ENCODE measurements around the gene ADPRH.
"Not testable (repeated sequence)": the region's sequence is repeated elsewhere in the genome, so short reads cannot be mapped to it uniquely, and the experiment has no call there.

The ADPRH gene

GRCh38 chr3:119579366-119580066, at the start of gene ADPRH:
Gene ADPRH (plus strand): TSS chr3:119579492. CDS start chr3:119582170, 2,678 bp downstream.
- in situ Hi-C loops (cut with HindIII; ENCODE audit: low pct_ligation_motif_present, low pct_unique_long_range_greater_than_20kb, low sequenced_read_pairs): no loop called here
- DNase-seq: peak; percentile 77

- in situ Hi-C loops (cut with HindIII; ENCODE audit: low pct_ligation_motif_present, low pct_unique_long_range_greater_than_20kb, low sequenced_read_pairs): no loop called here
- DNase-seq: no peak
These were observed 49.4 kb upstream of the ADPRH start for GRCh38 chr3:119529883-119530282.

GRCh38 chr3:119530456-119530855, 48.8 kb upstream of the ADPRH start:
- DNase-seq: no peak
- in situ Hi-C loops (cut with HindIII; ENCODE audit: low pct_ligation_motif_present, low pct_unique_long_range_greater_than_20kb, low sequenced_read_pairs): no loop called here

- DNase-seq: no peak
- in situ Hi-C loops (cut with HindIII; ENCODE audit: low pct_ligation_motif_present, low pct_unique_long_range_greater_than_20kb, low sequenced_read_pairs): no loop called here
These were observed 48.1 kb upstream of the ADPRH start for GRCh38 chr3:119531151-119531550.

- no peak for DNase-seq
- in situ Hi-C loops (cut with HindIII; ENCODE audit: low pct_ligation_motif_present, low pct_unique_long_range_greater_than_20kb, low sequenced_read_pairs): no loop called here
These were observed 45.0 kb upstream of the ADPRH start for GRCh38 chr3:119534296-119534695.

- DNase-seq: no peak
- in situ Hi-C loops (cut with HindIII; ENCODE audit: low pct_ligation_motif_present, low pct_unique_long_range_greater_than_20kb, low sequenced_read_pairs): no loop called here
These were observed 42.5 kb upstream of the ADPRH start for GRCh38 chr3:119536757-119537156.

GRCh38 chr3:119538772-119539171, 40.5 kb upstream of the ADPRH start:
- in situ Hi-C loops (cut with HindIII; ENCODE audit: low pct_ligation_motif_present, low pct_unique_long_range_greater_than_20kb, low sequenced_read_pairs): no loop called here
- DNase-seq: no peak

GRCh38 chr3:119541547-119541946, 37.7 kb upstream of the ADPRH start:
- no peak for DNase-seq
- in situ Hi-C loops (cut with HindIII; ENCODE audit: low pct_ligation_motif_present, low pct_unique_long_range_greater_than_20kb, low sequenced_read_pairs): no loop called here

- DNase-seq: peak; percentile 11
These were observed 37.0 kb upstream of the ADPRH start for GRCh38 chr3:119542168-119542767.

GRCh38 chr3:119543147-119543546, 36.1 kb upstream of the ADPRH start:
- DNase-seq: no peak
- in situ Hi-C loops (cut with HindIII; ENCODE audit: low pct_ligation_motif_present, low pct_unique_long_range_greater_than_20kb, low sequenced_read_pairs): no loop called here

More at GRCh38 chr3:119542168-119542767, 37.0 kb upstream of the ADPRH start:
- in situ Hi-C loops (cut with HindIII; ENCODE audit: low pct_ligation_motif_present, low pct_unique_long_range_greater_than_20kb, low sequenced_read_pairs): no loop called here

GRCh38 chr3:119547227-119547626, 32.1 kb upstream of the ADPRH start:
- in situ Hi-C loops (cut with HindIII; ENCODE audit: low pct_ligation_motif_present, low pct_unique_long_range_greater_than_20kb, low sequenced_read_pairs): no loop called here
- DNase-seq: no peak

GRCh38 chr3:119548341-119548740, 31.0 kb upstream of the ADPRH start:
- DNase-seq: no peak
- in situ Hi-C loops (cut with HindIII; ENCODE audit: low pct_ligation_motif_present, low pct_unique_long_range_greater_than_20kb, low sequenced_read_pairs): no loop called here

- no peak for DNase-seq
- in situ Hi-C loops (cut with HindIII; ENCODE audit: low pct_ligation_motif_present, low pct_unique_long_range_greater_than_20kb, low sequenced_read_pairs): no loop called here
These were observed 28.9 kb upstream of the ADPRH start for GRCh38 chr3:119550192-119550910.

GRCh38 chr3:119551598-119551997, 27.7 kb upstream of the ADPRH start:
- in situ Hi-C loops (cut with HindIII; ENCODE audit: low pct_ligation_motif_present, low pct_unique_long_range_greater_than_20kb, low sequenced_read_pairs): no loop called here
- DNase-seq: no peak

- DNase-seq; in situ Hi-C loops (cut with HindIII; ENCODE audit: low pct_ligation_motif_present, low pct_unique_long_range_greater_than_20kb, low sequenced_read_pairs): not testable (repeated sequence)
These were observed 26.4 kb upstream of the ADPRH start for GRCh38 chr3:119552928-119553327.

- no peak for DNase-seq
- in situ Hi-C loops (cut with HindIII; ENCODE audit: low pct_ligation_motif_present, low pct_unique_long_range_greater_than_20kb, low sequenced_read_pairs): no loop called here
These were observed 25.4 kb upstream of the ADPRH start for GRCh38 chr3:119553823-119554415.

GRCh38 chr3:119555309-119555735, 24.0 kb upstream of the ADPRH start:
- in situ Hi-C loops (cut with HindIII; ENCODE audit: low pct_ligation_motif_present, low pct_unique_long_range_greater_than_20kb, low sequenced_read_pairs): no loop called here
- DNase-seq: no peak

GRCh38 chr3:119555929-119556328, 23.4 kb upstream of the ADPRH start:
- in situ Hi-C loops (cut with HindIII; ENCODE audit: low pct_ligation_motif_present, low pct_unique_long_range_greater_than_20kb, low sequenced_read_pairs): no loop called here
- DNase-seq: no peak

GRCh38 chr3:119557192-119557876, 22.0 kb upstream of the ADPRH start:
- in situ Hi-C loops (cut with HindIII; ENCODE audit: low pct_ligation_motif_present, low pct_unique_long_range_greater_than_20kb, low sequenced_read_pairs): no loop called here
- DNase-seq: no peak

Data from ACHN (cell line).